GM19238 (cell line): ENCODE measurements around the gene TMEM178B.
"Not testable (repeated sequence)": the region's sequence is repeated elsewhere in the genome, so short reads cannot be mapped to it uniquely, and the experiment has no call there.

Experiments used
- DNase-seq: peaks from one replicate; pipeline ENCODE4 v3.0.0; 2011; ENCODE audit warnings: low spot score; ENCODE audit not compliant: insufficient read length

Gene TMEM178B

GRCh38 chr7:141073641-141074161 lies at the start of gene TMEM178B:
Gene TMEM178B (plus strand): TSS chr7:141074064.
- no peak for DNase-seq

- DNase-seq, result no peak
Observed at GRCh38 chr7:141024668-141025067, 49.2 kb upstream of the TMEM178B start.

GRCh38 chr7:141027043-141027442 lies 46.8 kb upstream of the TMEM178B start:
- no peak for DNase-seq

- DNase-seq, result no peak
Observed at GRCh38 chr7:141028767-141029166, 45.1 kb upstream of the TMEM178B start.

GRCh38 chr7:141032539-141033323 lies 41.1 kb upstream of the TMEM178B start:
- not testable (repeated sequence) for DNase-seq

- not testable (repeated sequence) for DNase-seq
Observed at GRCh38 chr7:141038100-141038499, 35.8 kb upstream of the TMEM178B start.

- no peak for DNase-seq
Observed at GRCh38 chr7:141039376-141039775, 34.5 kb upstream of the TMEM178B start.

GRCh38 chr7:141042222-141043193 lies 31.4 kb upstream of the TMEM178B start:
- DNase-seq, result no peak

GRCh38 chr7:141043616-141044015 lies 30.2 kb upstream of the TMEM178B start:
- no peak for DNase-seq

- no peak for DNase-seq
Observed at GRCh38 chr7:141045126-141045841, 28.6 kb upstream of the TMEM178B start.

- DNase-seq, result no peak
Observed at GRCh38 chr7:141045842-141046620, 27.8 kb upstream of the TMEM178B start.

- DNase-seq, result no peak
Observed at GRCh38 chr7:141053626-141054025, 20.2 kb upstream of the TMEM178B start.

GRCh38 chr7:141055146-141055545 lies 18.7 kb upstream of the TMEM178B start:
- DNase-seq, result no peak

- no peak for DNase-seq
Observed at GRCh38 chr7:141057788-141058187, 16.1 kb upstream of the TMEM178B start.

GRCh38 chr7:141067856-141068255 lies 6.0 kb upstream of the TMEM178B start:
- DNase-seq, result not testable (repeated sequence)

- DNase-seq, result no peak
Observed at GRCh38 chr7:141071260-141071854, 2.5 kb upstream of the TMEM178B start.

GRCh38 chr7:141071855-141072547 lies 1.9 kb upstream of the TMEM178B start:
- no peak for DNase-seq

- DNase-seq, result no peak
Observed at GRCh38 chr7:141072548-141073172, 1.2 kb upstream of the TMEM178B start.

GRCh38 chr7:141073173-141073640 lies 657 bp upstream of the TMEM178B start:
- no peak for DNase-seq
